PC-3 (cell line): ENCODE results near the gene GALNT10. TPM values are rescaled to one million over a fixed set of nuclear protein-coding genes. Genes with fewer than 3 reads are reported as not detected.

ENCODE experiments used
- ATAC-seq: fragments of 200-7000 bp; cut with Tn5 transposase; 2 replicates; pipeline ENCODE4 v1.9.1; 2020; ENCODE audit warnings: mild to moderate bottlenecking, moderate library complexity
- BruUV-seq: library from RNA; stranded (reverse); fragments of 400-500 nt; replicated peaks from 2 replicates; lab custom pipeline; 2021; lab: Mats Ljungman, UMichigan
- CTCF ChIA-PET: fragments of 300-600 bp; sonication (Branson Sonifier 250); formaldehyde crosslinking; loops from one replicate; lab custom pipeline; 2022; ENCODE audit warnings: antibody characterized with exemption; lab: Charles Lee
- POLR2A ChIA-PET: fragments of 300-600 bp; sonication (Branson Sonifier 250); formaldehyde crosslinking; loops from one replicate; lab custom pipeline; 2022; ENCODE audit warnings: antibody characterized with exemption; ENCODE audit not compliant: unreplicated experiment; lab: Charles Lee
- DNase-seq: peaks from one replicate; pipeline ENCODE4 v3.0.0-alpha.2; 2015
- H2AFZ ChIP-seq: fragments of 300-600 bp; sonication (generic); 2 replicates; pipeline ENCODE4 v1.6.0; 2016; ENCODE audit warnings: antibody characterized with exemption, low read length
- H3F3A ChIP-seq: fragments of 300-600 bp; sonication (generic); one replicate; pipeline ENCODE4 v1.6.0; 2017; ENCODE audit warnings: antibody characterized with exemption, low read length, control low read depth, mild to moderate bottlenecking; ENCODE audit not compliant: unreplicated experiment
- H3K27ac ChIP-seq: fragments of 300-600 bp; sonication (generic); 2 replicates; pipeline ENCODE4 v1.5.1; 2016; ENCODE audit warnings: mild to moderate bottlenecking, low read length
- H3K27me3 ChIP-seq: fragments of 300-600 bp; sonication (generic); 2 replicates; pipeline ENCODE4 v1.6.1; 2016; ENCODE audit warnings: low read length, mixed read lengths
- H3K36me3 ChIP-seq: fragments of 300-600 bp; sonication (generic); 2 replicates; pipeline ENCODE4 v1.6.1; 2016; ENCODE audit warnings: low read depth, mixed run types, low read length, mixed read lengths
- H3K4me1 ChIP-seq: fragments of 300-600 bp; sonication (generic); 2 replicates; pipeline ENCODE4 v1.5.1; 2016; ENCODE audit warnings: low read length; ENCODE audit not compliant: insufficient read depth
- H3K4me2 ChIP-seq: fragments of 300-600 bp; sonication (generic); 2 replicates; pipeline ENCODE4 v1.6.0; 2016; ENCODE audit warnings: low read length
- H3K4me3 ChIP-seq: fragments of 300-600 bp; sonication (generic); 2 replicates; pipeline ENCODE4 v1.5.1; 2016; ENCODE audit warnings: mild to moderate bottlenecking, low read length, mixed read lengths
- H3K79me2 ChIP-seq: fragments of 300-600 bp; sonication (generic); 2 replicates; pipeline ENCODE4 v1.6.1; 2017; ENCODE audit warnings: low read length, mixed read lengths
- H3K9ac ChIP-seq: fragments of 300-600 bp; sonication (generic); 2 replicates; pipeline ENCODE4 v1.6.0; 2016; ENCODE audit warnings: mild to moderate bottlenecking, low read length
- H3K9me2 ChIP-seq: fragments of 300-600 bp; sonication (generic); replicated peaks from 2 replicates; pipeline ENCODE4 v1.6.1; 2016; ENCODE audit warnings: mixed run types, low read length, mixed read lengths
- H3K9me3 ChIP-seq: fragments of 300-600 bp; sonication (generic); 2 replicates; pipeline ENCODE4 v1.6.1; 2016; ENCODE audit warnings: low read length, mixed read lengths
- H4K20me1 ChIP-seq: fragments of 300-600 bp; sonication (generic); 2 replicates; pipeline ENCODE4 v1.6.1; 2016; ENCODE audit warnings: low read length, mixed read lengths
- CTCF ChIP-seq: fragments of 300-600 bp; sonication (generic); conservative IDR thresholded peaks from 2 replicates; pipeline ENCODE4 v1.5.1; 2017; ENCODE audit warnings: antibody characterized with exemption, low read depth, mild to moderate bottlenecking, low read length
- EZH2 ChIP-seq: fragments of 300-600 bp; sonication (generic); IDR thresholded peaks from one replicate; pipeline ENCODE4 v1.6.1; 2017; ENCODE audit warnings: antibody characterized with exemption, mild to moderate bottlenecking, low read length; ENCODE audit not compliant: unreplicated experiment
- EZH2phosphoT487 ChIP-seq: fragments of 300-600 bp; sonication (generic); IDR thresholded peaks from 2 replicates; pipeline ENCODE4 v1.6.1; 2018; ENCODE audit warnings: mild to moderate bottlenecking, antibody characterized with exemption, low read length, borderline replicate concordance
- intact Hi-C: fragments of 100-400 bp; cut with micrococcal nuclease; formaldehyde crosslinking; loops from 2 replicates; pipeline ENCODE4 v1.9.0; 2023
- total RNA-seq: library from RNA; depleted of rRNA; stranded (reverse); fragments of >200 nt; gene quantifications from 2 replicates; pipeline ENCODE4 v1.2.3, GENCODE V29; 2014

The GALNT10 gene
- total RNA-seq, 1 experiment from 2014 or later = 46.2 TPM

DNA sequence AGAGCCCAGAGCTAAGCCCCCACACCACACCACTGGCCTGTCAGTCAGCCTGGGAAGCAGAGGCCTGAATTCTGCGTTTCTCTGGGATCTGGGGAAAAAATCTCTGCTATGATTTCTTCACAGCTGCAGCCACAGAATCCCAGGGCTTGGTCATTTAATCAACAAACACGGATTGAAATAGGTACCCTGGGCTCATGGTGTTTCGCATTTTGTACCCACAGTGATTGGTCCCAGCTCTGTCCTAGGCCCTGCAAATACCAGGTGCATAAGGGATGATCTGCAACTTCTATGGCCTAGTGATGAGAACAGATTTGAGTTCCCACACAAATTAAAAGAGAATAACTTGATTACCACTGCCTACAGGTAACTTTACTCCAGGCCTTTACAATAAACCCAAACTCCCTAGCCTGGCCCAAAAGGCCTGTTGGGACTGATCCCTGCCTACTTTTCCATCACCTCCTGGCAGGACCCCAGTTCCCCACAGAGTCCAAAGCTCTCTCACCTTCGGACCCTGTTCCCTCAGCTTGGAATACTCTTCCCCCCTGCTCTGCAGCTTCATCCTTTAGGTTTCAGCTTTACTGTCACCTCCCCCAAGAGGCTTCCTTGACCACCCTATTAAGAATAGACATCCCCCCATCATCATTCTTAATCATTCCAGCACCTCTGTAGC lies 240.6 kb downstream of the GALNT10 start:
- no peaks in the 10 kb centered on the region for H3K79me2 ChIP-seq
- H3K4me2 ChIP-seq = no peak overlapping the region
- intact Hi-C loops = no loop called here
- no peaks in the 10 kb centered on the region for H3K4me1 ChIP-seq
- no peaks in the 10 kb centered on the region for H3K27me3 ChIP-seq
- H3K9ac ChIP-seq = no peak overlapping the region
- no peak overlapping the region for H3K27ac ChIP-seq
- no peaks in the 10 kb centered on the region for H3F3A ChIP-seq
- DNase-seq = no peak
- no peak overlapping the region for H2AFZ ChIP-seq
- H4K20me1 ChIP-seq = no peaks in the 10 kb centered on the region
- no peaks in the 10 kb centered on the region for H3K9me2 ChIP-seq
- CTCF ChIA-PET = no interaction called here
- TF ChIP-seq CTCF = no peak
- TF ChIP-seq EZH2phosphoT487 = no peak
- no peak for TF ChIP-seq EZH2
- POLR2A ChIA-PET = no interaction called here
- H3K9me3 ChIP-seq = no peaks in the 10 kb centered on the region
- H3K4me3 ChIP-seq = no peak overlapping the region
- H3K36me3 ChIP-seq = no peaks in the 10 kb centered on the region
- no peak for ATAC-seq
- BruUV-seq = no TSS peak

DNA sequence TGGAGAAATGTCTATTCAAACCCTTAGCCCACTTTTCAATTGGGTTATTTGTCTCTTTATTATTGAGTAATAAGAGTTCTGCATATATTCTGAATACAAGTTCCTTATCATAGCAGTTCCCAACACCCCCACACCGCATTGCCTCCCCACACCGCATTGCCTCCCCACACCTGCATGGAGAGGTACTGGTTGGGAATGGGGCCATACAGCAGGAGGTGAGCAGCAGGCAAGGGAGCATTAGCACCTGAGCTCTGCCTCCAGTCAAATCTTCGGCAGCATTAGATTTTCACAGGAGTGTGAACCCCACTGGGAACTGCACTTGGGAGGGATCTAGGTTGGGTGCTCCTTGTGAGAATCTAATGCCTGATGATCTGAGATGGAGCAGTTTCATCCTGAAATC lies 244.7 kb downstream of the GALNT10 start:
- H4K20me1 ChIP-seq = no peaks in the 10 kb centered on the region
- no peaks in the 10 kb centered on the region for H3K9me2 ChIP-seq
- DNase-seq (no peak), ATAC-seq (no peak)
- TF ChIP-seq CTCF = no peak
- TF ChIP-seq EZH2phosphoT487 = no peak
- no peak for TF ChIP-seq EZH2
- no peak overlapping the region for H2AFZ ChIP-seq
- H3K79me2 ChIP-seq = no peaks in the 10 kb centered on the region
- no peaks in the 10 kb centered on the region for H3K36me3 ChIP-seq
- ChIA-PET POLR2A (interaction anchor here (0.6 kb wide), 1 partner anchor 244 kb away, joined by 3 read pairs; no protein-coding TSS in a partner anchor), CTCF (no interaction called here)
- H3K9ac ChIP-seq = no peak overlapping the region
- H3K27ac ChIP-seq = no peak overlapping the region
- intact Hi-C loops = no loop called here
- no peaks in the 10 kb centered on the region for H3K27me3 ChIP-seq
- no peaks in the 10 kb centered on the region for H3F3A ChIP-seq
- no peak overlapping the region for H3K4me3 ChIP-seq
- H3K4me2 ChIP-seq = no peak overlapping the region
- no peaks in the 10 kb centered on the region for H3K9me3 ChIP-seq
- no TSS peak for BruUV-seq
- no peaks in the 10 kb centered on the region for H3K4me1 ChIP-seq

GRCh38 chr5:154437281-154437965 lies 246.9 kb downstream of the GALNT10 start:
- Histone ChIP-seq H3K36me3 (no peaks in the 10 kb centered on the region), H3F3A (no peaks in the 10 kb centered on the region), H3K79me2 (no peaks in the 10 kb centered on the region), H3K27me3 (no peaks in the 10 kb centered on the region), H3K4me2 (no peak overlapping the region), H3K9ac (no peak overlapping the region), H3K9me3 (no peaks in the 10 kb centered on the region), H3K27ac (no peak overlapping the region), H3K9me2 (no peaks in the 10 kb centered on the region), H3K4me3 (no peak overlapping the region), H2AFZ (no peak overlapping the region), H3K4me1 (no peaks in the 10 kb centered on the region), H4K20me1 (no peaks in the 10 kb centered on the region)
- POLR2A ChIA-PET = no interaction called here
- no peak for TF ChIP-seq EZH2
- no peak for TF ChIP-seq CTCF
- TF ChIP-seq EZH2phosphoT487 = no peak
- intact Hi-C loops = no loop called here
- CTCF ChIA-PET = no interaction called here
- ATAC-seq (no peak), DNase-seq (no peak)
- no TSS peak for BruUV-seq
